Choroid plexus epithelial cell (primary cell): ENCODE measurements around the gene CCDC136.

Experiments used
- DNase-seq: peaks from one replicate; pipeline ENCODE4 v3.0.0-alpha.2; 2010; ENCODE audit warnings: low read depth
- H3K4me3 ChIP-seq: 2 replicates; pipeline ENCODE4 v1.5.1; 2011; ENCODE audit warnings: low read depth, mild to moderate bottlenecking, control low read depth, low read length, moderate library complexity
- TF ChIP-seq, protein P1 (sequence below): conservative IDR thresholded peaks from 2 replicates; pipeline ENCODE4 v1.5.1; 2011; ENCODE audit warnings: low read depth, mild to moderate bottlenecking, control low read depth, inconsistent platforms, low read length, moderate library complexity

Gene CCDC136

DNA sequence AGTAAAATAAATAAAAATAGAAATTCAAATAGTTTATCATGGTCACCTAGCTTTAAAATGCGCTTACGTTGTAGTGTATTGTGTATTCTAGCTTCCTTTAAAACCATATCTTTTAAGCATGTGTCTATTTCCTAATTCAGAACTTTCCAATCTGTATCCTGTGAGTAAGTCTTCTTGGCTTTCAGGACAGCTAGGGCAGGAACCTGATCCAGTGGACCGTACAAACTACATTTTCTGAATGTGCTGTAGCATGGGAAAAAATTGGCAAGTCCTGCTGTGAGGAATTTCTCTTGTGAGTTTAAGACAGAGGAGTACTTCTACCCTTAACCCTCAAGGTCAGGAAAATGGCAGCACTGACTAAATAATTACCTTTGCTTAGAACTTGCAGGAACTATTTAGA lies 28.2 kb upstream of the CCDC136 start:
- no peak overlapping the region for H3K4me3 ChIP-seq
- peak; percentile 46 for DNase-seq
- TF ChIP-seq, protein P1, sequence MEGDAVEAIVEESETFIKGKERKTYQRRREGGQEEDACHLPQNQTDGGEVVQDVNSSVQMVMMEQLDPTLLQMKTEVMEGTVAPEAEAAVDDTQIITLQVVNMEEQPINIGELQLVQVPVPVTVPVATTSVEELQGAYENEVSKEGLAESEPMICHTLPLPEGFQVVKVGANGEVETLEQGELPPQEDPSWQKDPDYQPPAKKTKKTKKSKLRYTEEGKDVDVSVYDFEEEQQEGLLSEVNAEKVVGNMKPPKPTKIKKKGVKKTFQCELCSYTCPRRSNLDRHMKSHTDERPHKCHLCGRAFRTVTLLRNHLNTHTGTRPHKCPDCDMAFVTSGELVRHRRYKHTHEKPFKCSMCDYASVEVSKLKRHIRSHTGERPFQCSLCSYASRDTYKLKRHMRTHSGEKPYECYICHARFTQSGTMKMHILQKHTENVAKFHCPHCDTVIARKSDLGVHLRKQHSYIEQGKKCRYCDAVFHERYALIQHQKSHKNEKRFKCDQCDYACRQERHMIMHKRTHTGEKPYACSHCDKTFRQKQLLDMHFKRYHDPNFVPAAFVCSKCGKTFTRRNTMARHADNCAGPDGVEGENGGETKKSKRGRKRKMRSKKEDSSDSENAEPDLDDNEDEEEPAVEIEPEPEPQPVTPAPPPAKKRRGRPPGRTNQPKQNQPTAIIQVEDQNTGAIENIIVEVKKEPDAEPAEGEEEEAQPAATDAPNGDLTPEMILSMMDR, result no peak

DNA sequence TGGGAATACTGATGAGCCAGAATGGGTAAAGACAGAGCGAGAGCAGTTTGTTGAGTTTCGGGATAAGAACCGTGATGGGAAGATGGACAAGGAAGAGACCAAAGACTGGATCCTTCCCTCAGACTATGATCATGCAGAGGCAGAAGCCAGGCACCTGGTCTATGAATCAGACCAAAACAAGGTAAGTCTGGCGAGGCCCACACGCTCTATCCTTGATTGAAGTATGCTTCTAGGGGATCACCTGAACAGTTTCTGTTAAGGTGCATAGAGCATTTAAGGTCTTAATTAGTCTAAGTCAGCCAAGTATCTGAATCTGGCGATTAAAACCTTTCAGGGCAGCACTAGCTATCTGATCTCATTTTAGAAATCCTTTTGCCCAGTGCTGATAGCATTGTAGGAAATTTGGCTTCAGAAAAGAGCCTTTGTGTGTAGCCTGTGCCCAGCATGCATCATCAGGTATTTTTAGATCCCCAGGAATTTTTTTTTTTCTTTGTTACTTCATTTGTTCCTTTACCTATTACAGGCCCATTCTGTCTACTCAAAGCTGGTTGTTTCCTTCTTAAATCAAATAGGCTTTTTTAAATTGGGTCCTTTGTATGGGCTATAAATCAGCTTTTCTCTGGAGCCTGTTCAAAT lies 24.2 kb upstream of the CCDC136 start:
- DNase-seq, result no peak
- no peak overlapping the region for H3K4me3 ChIP-seq
- TF ChIP-seq, protein P1, result no peak

DNA sequence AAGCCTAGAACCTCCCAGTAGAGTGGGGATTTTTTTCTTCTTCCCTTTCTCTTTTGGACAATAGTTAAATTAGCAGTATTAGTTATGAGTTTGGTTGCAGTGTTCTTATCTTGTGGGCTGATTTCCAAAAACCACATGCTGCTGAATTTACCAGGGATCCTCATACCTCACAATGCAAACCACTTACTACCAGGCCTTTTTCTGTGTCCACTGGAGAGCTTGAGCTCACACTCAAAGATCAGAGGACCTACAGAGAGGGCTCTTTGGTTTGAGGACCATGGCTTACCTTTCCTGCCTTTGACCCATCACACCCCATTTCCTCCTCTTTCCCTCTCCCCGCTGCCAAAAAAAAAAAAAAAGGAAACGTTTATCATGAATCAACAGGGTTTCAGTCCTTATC lies 21.5 kb upstream of the CCDC136 start:
- DNase-seq, result peak; percentile 79
- TF ChIP-seq, protein P1, result no peak
- H3K4me3 ChIP-seq, result no peak overlapping the region

DNA sequence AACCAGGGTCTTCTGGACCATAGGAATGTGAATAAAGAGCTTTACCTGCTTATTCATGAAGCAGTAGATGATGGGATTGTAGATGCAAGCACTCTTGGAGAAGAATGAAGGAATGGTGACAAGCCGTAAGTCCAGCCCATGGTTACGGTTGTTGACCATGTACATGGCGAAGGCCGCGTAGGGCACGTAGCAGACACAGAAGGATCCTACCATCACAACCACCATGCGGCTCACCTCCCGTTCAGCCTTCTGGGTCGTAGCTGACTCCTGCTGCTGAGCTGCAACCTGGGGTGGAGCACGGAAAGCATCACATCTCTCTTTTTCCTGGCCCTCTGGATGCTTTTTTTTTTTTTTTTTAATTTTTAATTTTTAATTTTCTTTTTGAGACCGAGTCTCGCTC lies 18.2 kb upstream of the CCDC136 start:
- no peak overlapping the region for H3K4me3 ChIP-seq
- DNase-seq, result no peak
- TF ChIP-seq, protein P1, result no peak

DNA sequence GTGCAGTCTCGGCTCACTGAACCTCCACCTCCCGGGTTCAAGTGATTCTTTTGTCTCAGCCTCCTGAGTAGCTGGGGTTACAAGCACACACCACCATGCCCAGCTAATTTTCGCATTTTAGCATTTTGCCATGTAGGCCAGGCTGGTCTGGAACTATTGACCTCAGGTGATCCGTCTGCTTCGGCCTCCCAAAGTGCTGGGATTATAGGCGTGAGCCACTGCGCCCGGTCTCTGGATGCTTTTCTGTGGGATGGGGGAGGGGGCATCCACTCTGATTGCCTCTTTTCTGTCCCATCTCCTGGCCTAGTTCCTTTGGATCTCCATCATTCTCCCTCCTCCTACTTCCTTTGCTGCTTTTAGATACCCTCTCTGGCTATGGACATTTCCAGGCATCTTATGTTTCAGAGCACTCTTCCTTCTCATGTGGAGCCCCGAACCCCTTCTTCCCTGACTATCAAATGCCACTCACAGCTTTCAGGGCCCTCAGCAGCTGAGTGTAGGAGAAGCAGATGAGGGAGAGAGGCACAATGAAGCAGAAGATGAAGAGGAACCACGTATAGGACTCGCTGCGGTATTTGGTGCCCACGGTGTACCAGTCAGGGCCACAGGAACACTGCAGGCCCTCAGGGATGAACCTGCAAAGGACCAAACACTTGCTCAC lies 17.6 kb upstream of the CCDC136 start:
- TF ChIP-seq, protein P1, result no peak
- no peak overlapping the region for H3K4me3 ChIP-seq
- no peak for DNase-seq

DNA sequence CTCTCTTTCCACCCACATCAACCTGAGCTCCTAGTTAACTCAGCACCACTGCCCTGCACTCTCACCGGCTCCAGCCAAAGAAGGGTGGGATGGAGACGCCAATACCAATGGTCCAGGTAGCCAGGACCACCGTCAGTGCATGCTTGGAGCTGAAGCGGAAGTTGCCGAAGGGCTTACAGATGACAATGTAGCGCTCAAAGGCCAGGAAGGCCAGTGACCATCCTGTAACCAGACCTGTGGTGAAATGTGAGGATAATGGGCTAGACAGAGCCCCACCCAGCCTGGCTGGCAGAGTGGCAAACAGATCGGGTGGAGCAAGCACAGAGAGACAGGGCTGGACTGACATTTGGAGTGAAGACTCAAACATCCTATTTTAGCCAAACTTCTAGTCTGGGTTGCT lies 16.8 kb upstream of the CCDC136 start:
- TF ChIP-seq, protein P1, result no peak
- no peak for DNase-seq

More for the DNA sequence above, 16.8 kb upstream of the CCDC136 start:
- H3K4me3 ChIP-seq, result no peak overlapping the region
